Measurements from ENCODE around the gene CAMTA1.

Gene CAMTA1

DNA sequence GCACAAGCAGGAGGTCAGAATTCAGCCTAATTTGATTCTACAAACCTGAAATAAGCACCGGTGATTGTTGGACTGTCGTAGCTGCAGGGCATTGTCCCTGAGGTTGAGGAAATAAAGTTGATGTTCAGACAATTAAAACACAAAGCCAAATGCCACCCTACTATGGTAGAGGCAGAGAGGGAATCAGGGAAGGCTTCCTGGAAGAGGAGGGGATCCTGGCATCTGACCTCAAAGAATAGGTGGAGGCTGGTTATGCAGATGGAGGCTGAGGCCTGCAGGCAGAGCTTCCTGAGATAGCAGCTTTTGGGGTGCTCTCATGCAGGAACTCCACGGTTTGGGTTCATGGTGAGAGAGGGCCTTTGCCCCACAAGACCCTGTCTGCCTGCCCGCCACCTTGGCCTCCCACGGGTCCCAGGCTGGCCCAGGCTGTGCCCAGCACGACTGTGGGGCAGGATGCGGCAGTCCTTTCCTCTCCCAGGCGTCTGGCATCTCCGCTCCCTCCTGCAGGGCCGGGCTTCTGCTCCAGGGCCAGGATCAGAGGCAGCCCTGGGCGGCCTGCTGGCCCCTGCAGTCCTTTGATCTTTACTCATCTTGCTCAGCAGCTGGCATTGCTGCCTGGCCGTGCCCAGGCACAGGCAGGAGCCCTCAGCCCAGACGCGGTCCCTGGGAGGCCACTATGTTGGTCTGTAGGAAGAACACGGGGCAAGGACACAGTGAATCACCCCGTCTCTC is 851.7 kb downstream of the CAMTA1 start:
- DNase-seq = no peak

DNA sequence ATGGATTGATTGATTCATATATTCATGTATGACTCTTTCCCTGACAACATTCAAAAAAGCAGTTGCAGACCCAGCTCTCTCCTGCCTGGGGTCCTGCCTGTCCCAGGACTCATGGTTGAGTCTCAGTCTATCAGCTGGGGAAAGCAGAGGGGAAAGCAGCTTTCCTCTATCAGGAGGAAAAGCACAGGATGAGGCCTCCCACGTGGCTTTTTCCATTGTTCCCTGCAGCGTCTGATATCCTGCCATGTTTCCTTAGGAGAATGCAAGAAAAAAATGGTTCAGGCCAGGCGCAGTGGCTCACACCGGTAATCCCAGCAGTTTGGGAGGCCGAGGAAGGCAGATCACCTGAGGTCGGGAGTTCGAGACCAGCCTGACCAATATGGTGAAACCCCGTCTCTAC is 852.8 kb downstream of the CAMTA1 start:
- DNase-seq = no peak

DNA sequence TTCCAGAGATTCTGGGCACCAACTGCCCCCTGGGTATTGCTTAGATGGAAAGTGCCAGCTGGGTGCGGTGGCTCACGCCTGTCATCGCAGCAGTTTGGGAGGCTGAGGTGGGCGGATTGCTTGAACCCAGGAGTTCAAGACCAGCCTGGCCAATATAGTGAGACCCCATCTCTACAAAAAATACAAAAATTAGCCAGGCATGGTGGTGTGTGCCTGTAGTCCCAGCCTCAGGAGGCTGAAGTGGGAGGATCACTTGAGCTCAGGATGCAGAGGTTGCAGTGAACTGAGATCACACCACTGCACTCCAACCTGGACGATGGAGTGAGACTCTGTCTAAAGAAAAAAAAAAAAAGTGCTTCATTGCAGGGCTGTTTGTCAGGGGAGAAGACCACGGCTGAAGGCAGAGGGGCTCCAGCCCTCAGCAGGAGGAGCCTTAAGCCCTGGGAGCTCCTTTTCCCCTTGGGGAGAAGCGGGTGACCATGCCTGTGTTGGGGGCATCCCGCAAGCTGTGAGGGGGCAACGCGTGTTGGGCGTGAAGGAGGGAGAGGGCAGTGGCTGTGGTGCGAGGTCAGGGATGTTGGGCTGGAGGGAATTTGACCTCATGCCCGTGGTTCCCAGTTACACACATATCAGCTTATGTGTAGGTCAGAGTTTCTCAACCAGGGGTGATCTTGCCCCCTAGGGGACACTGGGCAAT is 854.3 kb downstream of the CAMTA1 start:
- no peak for DNase-seq

DNA sequence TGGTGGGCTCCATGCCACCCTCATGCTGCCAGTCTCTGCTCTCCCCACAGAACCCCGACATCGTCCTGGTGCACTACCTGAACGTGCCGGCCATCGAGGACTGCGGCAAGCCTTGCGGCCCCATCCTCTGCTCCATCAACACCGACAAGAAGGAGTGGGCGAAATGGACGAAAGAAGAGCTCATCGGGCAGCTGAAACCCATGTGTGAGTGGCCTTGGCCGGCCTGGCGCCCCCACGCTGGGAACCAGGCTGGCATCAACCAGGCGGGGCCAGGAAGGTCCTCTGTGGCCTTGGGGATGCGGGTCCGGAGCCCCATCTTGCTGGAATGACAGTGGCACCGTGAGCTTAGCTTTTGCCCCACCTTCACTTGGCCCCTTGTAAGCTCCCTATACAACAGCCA is 855.1 kb downstream of the CAMTA1 start:
- no peak for DNase-seq

DNA sequence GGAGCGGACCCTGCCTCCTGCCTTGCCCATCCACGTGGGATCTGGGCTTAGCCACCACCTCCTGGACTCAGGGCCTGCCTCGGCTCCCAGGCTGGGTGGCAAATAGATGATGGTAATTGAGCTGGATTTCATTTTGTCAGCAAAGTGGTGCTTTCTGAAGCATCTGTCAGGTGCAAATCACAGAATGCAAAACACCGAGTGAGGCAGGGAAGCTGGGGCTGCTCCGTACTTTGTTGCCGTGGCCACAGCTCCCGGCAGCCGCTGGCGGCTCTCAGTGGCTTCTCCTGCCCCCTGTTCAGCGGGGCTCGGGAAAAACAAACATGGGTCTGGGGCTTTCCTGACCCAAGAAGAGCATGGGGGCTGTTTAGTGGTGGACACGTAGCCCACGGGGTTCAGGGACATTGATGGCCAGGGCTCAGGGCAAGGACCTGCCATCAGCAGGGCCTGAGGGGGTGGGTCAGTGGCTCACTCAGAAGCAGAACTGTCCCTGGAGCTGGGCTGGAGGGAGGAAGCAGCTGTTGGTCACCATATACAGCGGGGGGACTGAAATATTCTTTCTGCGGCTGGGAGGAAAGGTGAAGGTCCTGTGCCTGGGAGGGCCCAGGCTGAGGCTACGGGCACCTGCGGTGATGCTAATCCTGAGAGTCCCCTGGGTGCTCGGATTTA is 855.8 kb downstream of the CAMTA1 start:
- no peak for DNase-seq

DNA sequence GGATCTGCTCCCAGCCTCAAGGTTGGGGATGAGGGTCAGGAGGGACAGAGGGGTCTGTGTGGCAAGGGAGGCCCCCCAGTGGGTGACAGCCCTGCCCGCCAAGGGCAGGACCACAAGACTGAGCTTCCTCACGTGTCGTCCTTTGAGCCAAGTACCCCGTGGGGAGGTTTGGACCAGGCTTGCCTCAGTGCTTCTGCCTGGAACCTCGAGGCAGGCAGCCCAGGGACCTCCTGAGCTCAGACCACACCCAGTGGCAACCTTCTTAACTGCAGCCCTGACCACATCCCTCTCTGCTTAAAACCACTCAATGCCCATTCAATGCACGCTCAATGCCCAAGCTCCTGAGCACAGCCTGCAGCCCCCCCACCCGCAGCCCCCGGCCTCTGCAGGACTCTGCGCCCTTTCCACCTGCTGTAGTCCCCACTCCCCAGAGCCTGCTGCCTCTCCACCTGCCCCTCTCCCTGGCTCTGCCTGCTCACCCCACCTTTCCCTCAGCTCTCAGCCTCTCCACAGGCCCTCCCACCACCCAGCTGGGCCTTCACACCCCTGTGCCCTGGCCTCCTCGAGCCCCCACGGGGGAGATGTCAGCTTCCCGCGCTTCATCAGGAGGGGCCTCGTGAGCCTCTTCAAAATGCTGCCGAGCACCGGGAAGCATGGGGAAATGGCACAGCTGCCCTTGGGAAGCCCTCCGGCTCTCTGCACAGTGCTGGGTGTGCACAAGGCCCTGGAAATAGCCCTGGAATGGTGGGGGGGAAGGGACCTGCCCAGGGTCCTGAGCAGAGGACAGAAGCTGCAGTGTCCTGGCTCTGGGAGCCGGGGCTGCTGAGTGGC is 856.5 kb downstream of the CAMTA1 start:
- no peak for DNase-seq

DNA sequence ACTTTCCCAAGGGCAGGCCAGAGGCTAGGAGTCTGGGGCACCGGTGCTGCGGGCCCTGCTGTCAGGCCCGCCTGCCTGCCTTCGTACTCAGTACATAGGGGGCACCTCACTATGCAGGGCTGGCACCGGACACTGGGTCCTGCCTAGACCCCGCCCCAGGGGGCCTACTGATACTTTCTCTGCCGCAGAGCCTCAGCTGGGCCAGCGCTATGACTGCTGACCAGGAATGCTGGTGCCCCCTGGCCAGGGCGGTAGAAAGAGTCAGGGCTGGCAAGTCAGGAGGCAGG is 857.1 kb downstream of the CAMTA1 start:
- no peak for DNase-seq

DNA sequence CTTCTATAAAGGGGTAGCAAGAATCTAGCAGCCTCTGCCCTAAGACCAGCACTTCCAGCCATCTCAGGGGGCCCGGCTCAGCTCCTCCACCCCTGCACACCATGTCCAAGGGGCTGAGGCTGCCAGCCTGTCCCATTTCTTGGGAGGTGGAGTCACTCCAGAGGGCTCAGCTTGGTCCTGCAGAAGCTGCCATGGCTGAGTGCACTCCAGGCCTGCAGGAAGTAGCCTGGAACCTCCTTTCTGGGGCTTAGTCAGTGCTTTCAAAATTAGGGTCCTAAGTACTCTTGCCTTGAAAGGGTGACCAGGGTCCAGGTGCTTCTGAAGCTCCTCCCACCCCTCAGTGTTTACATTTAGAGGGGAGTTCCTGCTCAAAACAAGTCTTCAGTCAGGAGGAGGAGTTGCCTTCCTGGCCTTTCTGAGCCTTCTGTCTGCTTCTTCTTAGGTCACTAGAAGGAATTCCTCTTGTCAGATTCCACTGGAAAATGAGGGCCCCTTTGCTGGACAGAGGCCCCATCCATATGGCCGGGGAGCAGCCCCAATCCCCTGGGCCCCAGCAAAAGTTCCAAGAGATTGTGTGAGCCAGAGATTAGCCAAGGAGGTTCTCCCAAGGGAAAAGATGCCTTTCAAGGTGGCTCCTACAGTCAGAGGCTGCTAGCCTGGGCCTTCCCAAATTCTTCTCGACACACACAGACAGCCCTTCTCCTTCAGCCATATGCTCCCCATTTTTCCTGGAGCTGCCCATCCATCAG is 857.7 kb downstream of the CAMTA1 start:
- no peak for DNase-seq

DNA sequence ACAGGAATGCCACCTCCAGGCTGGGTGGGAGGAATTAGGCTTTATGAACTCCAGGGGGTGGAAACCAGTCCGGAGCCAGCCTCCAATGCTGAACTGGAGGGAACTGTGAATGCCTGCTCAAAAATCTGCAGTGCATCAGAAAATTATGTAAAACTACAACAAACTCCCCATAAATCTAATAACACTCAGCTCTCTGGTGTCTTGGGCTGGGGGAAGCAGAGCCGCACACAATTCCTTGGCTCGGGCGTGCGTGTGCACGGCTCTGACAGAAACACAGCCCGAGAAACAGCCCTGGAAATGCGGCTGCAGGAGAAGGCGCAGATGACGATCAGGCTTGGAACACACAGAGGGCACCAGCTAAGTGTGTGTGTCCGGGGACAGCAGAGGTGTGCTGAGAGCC is 858.3 kb downstream of the CAMTA1 start:
- DNase-seq = no peak

DNA sequence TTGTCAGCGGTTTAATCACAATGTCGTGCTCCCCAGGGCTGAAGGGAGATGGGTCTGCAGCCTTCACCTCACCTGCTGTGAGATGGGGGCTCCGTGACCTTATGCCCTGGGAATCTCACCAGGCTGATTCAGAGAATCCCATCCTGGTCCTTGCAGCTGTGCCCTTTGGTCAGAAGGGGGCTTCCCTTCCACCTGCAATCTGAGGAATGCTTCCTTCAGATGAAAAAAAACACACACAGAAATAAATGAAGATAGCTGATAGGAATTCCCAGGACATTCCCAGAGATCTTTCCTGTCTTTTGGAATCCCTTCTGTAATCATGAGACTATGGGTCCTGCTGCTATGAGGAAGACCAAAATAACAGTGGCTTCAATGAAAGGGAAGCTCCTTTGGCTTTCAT is 858.8 kb downstream of the CAMTA1 start:
- no peak for DNase-seq

DNA sequence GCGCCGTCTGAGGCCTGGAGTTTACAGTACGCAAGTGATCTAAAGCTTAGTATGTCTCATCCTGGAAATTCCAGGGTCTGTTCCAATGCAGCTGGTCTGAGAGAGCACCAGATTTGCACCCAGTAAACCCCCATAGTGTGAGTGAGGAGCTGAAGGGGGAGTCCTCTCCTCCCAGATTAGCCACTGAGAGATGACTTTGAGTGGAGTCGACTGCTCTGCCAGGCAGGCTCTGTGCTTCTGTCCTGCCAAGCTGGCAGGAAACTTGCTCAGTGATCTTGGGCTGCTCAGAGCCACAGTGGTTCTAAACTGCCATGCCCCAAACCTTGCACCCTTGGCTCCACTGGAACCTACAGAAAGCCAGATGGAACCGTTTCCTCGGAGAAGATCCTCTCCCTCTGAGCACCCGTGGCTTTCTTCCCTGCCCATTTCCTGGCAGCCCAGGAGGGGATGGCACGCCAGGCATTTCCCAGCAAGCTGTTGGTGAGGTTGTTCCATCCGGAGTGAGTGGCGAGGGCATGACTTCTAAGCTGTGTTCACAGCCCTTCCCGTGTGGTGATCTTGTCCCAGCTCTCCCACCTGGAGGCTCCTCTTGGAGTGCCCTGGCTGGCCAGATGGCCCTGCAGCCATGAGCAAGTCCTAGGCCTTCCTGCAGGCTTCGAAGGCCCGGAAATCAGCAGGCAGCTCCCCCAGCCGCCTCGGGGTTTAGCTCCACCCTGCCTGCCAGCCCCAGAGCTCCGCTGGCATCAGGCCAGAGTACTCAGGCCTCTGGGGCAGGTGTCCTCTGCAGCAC is 859.9 kb downstream of the CAMTA1 start:
- DNase-seq = no peak

DNA sequence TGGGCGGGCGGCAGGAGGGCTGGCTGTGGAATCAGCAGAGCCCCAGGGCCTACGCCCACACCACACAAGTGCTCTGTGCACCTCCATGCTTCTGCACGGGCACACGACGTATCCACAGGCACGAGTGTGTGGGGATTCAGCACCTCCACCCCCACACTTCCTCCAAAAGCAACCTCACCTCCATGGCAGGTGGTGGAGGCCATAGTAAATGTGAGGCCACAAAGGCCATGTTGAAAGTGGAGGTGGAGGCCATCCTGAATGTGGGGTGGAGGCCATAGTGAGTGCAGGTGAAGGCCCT is 860.4 kb downstream of the CAMTA1 start:
- no peak for DNase-seq

DNA sequence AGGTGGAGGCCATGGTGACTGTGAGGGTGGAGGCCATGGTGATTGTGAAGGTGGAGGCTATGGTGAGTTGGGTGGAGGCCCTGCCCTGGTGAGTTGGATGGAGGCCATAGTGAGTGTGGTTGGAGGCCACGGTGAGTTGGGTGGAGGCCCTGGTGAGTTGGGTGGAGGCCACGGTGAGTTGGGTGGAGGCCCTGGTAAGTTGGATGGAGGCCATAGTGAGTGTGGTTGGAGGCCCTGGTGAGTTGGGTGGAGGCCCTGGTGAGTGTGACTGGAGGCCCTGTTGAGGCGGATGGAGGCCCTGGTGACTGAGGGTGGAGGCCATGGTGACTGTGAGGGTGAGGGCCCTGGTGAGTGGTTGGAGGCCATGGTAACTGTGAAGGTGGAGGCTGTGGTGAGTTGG is 860.9 kb downstream of the CAMTA1 start:
- DNase-seq = no peak

DNA sequence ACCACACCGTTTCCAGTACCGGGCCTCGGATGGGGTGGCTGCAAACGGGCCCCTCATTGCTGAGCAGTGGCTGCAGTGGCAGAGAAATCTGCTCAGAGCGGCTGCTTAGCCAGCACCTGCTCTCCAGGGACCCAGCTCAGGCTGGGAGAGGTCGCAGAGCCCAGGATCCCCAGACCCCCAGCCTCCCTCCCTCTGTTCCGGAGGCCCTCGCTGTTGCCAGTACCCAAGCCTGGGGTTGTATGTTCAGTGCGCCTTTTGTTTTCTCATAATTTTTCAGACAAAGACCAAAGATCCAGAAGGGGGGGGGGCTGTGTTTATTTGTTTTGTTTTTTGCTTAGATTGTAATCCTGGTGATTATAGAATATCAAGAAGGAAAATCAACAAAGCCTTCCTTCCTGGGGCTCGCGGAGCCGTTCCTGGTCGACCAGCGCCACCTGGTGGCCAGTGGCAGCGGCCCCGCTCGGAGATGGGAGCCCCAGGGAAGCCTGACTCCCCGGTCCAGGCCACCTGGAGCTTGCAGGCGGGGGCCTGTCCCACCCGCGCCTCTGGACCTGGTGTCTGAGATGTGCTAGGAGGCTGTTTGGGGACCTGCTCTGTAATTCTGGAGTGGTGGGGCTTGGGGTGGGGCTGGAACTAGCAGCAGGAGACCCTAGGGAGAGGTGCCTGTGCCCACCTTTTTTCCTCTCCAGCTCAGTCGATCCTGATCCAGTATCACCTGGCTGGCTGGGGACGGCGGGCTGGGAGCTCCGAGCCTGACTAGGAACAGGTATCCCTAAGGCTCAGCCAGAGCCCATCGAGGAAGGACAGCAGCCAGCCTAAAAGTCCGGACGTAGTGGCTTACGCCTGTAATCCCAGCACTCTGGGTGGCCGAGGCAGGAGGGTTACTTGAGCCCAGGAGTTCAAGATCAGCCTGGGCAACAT is 862.0 kb downstream of the CAMTA1 start:
- peak; percentile 74 to 79 for DNase-seq

DNA sequence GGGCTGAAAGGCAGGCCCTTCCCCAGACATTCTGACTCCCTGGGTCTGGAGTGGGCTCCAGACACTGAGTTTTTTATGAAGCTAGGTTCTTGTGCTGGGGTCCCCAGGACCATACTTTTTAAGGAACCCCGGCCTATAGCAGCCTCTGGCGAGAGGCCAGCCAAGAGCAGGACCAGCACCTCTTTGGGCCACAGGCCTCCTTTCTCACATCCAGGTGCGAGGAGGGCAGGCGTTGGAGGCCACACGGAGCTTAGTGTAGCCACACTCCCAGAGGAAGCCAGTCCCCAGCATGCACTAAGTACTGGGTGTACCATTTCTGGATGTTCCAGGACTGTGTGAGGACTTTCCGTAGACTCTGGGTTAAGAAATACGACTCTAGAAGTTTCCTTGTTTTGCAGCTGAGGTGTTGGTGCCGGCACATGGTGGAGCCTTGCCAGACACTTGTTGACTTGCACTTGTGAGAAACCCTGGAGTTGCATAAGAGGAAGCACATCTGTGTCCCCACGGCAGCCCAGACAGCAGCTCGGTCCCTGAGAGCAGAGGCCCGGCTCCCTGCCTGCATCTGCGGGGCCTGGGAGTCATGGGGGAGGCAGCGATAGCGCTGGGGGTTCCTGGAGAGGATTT is 863.6 kb downstream of the CAMTA1 start:
- DNase-seq = no peak

DNA sequence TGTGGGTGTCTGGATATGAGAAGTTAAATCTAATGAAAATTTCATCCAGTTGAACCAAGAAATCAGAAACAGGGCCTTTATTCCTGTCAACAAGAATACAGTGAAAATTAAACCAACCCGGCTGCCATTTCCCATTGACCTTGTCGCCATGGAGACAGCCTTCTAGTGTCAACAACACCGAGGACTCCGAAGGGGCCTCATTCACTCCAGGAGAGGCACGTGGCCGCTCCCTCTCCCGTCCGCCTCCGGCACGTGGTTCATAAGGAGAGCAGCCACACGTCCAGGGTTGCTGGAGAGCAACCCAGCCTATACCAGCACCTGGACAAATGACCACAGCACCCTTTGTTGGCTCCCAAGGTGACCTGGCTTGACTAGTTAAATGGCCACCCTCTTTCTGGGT is 865.5 kb downstream of the CAMTA1 start:
- DNase-seq = no peak

DNA sequence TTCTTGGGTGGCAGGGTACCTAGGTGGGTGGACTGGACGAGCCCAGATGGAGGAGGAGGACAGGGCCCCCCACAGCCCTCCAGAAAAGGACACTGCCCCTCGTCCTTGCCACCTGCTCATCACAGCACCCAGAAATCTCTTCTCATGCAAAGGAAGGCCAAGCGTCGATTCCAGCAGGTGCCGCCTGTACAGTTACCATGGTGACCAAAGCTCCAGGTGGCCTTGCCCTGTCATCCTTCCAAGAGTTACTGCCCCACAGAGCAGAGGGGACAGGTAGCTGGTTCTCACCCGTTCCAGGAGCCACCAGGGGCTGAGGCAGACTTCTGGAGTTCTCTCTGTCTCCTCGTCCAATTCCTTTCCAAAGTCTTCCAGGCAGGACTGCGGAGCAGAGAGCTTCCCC is 865.9 kb downstream of the CAMTA1 start:
- no peak for DNase-seq

DNA sequence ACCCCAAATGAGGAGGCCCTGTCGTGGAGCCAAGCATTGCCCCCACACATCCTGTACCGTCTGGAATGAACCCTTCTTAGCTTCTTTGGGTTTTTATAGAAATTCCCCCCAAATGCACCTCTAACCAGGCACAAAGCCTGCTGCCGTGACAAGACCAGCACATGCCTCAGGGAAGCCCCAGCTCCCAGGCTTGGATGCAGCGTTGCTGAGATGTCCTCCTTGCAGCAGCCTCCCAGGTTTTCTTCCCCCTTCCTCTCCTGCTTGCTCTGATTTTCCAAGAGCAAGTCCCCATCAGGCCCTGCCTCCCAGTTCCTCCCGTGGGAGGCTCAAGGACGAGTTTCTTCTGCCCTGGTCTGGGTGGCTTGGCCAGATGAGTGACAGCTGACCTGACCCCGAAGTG is 866.8 kb downstream of the CAMTA1 start:
- no peak for DNase-seq

DNA sequence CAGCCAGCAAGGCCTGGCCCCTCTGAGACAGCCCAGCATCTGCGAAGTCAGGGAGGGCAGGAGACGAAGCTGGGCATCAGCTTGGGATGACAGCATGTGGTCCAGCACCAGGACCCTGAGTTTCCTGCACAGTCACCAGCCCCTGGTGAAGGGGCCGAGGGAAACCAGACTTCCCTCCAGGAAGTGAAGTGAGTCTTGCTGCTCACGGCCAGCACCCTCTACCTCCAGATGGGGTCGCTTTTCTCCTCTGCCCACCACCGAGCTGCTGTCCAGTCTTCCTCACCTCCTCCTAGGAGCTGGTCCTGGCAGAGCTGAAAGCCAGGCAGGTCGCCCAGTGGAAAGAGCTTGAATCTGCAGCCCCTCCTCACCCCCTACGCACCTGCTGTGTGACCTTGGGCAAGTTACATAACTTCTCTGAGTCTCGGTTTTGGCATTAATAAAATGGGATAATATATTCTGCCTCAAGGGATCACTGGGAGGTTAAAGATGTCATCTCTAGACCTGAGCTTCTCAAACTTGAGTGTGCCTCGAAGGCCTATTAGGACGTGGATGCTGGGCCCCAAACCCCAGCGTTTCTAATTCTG is 867.4 kb downstream of the CAMTA1 start:
- DNase-seq = no peak

DNA sequence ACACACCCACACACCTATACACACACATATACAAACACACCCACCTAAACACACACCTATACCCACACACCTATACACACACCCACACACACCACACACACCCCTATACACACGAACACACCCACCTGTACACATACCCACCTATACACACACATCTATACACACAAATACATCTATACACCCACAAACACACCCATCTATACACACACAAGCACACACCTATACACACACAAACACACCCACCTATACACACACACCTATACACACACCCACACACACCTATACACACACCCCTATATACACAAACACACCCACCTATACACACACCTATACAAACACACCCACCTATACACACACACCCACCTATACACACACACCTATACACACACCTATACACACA is 869.5 kb downstream of the CAMTA1 start:
- DNase-seq = no peak
